AG09319 (cell line): Measurements from ENCODE around the gene PLA2G15.

Source experiments
- DNase-seq: peaks from one replicate; pipeline ENCODE4 v3.0.0-alpha.2; 2010; ENCODE audit warnings: low read depth; ENCODE audit errors: extremely low read depth
- CTCF ChIP-seq: IDR thresholded peaks from 2 replicates; pipeline ENCODE4 v1.5.1; 2011; ENCODE audit warnings: low read depth, mild to moderate bottlenecking, inconsistent platforms, low read length, moderate library complexity

Gene PLA2G15

DNA sequence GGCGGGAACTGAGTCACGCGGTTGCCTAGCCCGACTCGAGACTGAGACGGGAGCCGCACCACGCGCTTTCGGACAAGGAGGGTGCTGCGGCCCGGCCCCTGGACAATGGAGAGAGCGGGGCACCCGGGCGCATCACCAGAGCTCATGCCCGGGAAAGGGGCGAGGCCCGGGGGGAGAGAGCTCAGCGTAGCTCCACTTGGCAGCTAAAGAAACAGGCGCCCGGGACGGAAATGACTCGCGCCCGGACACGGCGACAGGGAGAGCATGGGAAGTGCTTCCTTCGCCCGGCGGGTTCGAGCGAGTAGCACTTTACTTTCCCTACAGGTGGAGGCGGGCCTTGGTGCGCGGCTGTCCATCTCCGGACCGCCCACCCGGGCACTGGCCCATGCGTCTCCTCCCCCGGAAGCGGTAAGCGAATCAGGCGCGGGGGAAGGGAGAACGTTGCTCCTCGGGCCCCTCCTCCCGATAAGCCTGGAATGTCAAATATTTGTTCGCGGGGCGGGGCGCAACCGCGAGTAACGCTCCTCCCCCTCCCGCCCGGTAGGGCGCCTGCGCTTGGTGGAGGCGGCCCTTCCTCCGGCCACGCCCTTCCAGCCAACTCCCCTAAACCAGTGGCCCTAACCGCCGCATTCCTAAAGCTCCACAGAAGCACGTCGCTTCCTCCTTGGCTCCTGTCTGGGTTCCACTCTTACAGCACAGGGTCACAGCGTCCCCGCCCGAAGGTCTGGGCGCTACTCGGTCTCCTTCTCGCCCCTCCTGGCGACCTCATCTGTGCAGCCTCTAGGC lies 7.7 kb upstream of the PLA2G15 start:
- peak; percentile 92 for DNase-seq
- TF ChIP-seq CTCF: no peak

DNA sequence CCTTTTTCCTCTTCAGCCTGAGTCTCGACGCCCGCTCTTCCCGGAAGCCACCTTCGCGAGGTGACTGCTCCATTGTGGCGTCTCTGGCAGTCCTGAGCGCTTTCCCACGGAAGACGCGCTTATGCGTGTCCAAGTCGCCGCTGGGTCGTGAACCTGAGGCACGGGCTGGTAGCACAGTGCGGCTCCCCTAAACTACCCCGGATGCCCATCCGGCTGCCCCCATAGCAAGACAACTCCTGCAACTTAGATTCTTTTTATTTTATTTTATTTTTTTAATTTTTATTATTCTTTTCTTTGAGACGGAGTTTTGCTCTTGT lies 7.2 kb upstream of the PLA2G15 start:
- DNase-seq: no peak
- no peak for TF ChIP-seq CTCF

GRCh38 chr16:68242085-68242484 lies 3.1 kb upstream of the PLA2G15 start:
- TF ChIP-seq CTCF: no peak
- DNase-seq: no peak

- no peak for TF ChIP-seq CTCF
- DNase-seq: no peak
Measured at GRCh38 chr16:68242926-68243858, 2.0 kb upstream of the PLA2G15 start.

- no peak for DNase-seq
- no peak for TF ChIP-seq CTCF
Measured at GRCh38 chr16:68244481-68244902, 681 bp upstream of the PLA2G15 start.

GRCh38 chr16:68246121-68246520 lies 948 bp downstream of the PLA2G15 start:
- no peak for TF ChIP-seq CTCF
- no peak for DNase-seq

DNA sequence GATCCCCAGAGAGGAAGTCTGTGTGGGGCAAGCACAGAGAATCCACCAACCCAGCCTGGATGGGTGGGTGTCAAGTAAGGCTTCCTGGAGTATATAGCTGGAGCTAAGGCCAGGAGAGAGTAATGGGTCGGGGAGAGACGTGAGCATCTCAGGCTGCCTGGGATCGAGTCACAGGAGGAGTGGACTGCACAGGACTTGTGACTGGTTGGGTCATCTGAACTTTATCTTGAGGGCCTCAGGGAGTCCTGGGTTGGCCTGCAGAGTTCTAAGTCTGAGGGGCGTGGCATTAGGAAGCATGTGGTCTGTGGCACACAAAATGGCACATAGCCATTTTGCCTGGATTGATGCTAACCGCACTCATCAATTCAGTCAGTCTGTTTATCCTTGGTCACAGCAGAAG lies 1.5 kb downstream of the PLA2G15 start:
- no peak for DNase-seq
- no peak for TF ChIP-seq CTCF
